Stimulated activated CD4-positive, alpha-beta T cell treated with anti-CD3 and anti-CD28 coated beads, TNF-alpha, amount 100 ng/mL, for 1 hour (primary cell): ENCODE measurements around the gene B4GALNT1.

Experiments used
- DNase-seq, 3 donors: peaks; one replicate each; pipeline ENCODE4 v3.0.0-alpha.2; 2020; ENCODE audit warnings: low read depth in 3 of 3, low spot score in 1 of 3

B4GALNT1 gene

GRCh38 chr12:57586832-57587429, 46.1 kb downstream of the B4GALNT1 start:
- DNase-seq: no peak

DNA sequence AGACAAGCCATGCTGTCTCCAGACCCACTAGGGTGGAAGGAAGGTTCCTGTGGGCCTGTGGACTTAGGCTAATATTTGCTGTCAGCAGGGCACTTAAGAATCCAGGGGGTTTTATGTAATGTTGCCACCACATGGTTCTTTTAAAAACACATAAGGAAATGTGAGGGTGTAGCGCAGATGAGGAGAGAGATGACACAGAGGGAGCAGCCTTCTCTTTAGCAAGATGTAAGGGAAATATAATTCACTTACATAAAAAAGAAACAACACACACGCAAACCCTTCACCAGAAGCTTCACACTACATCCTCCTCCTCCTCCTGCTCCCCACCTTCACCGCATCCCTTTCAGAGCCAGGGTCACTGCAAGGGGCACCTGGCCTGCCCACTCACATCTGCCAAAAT, 46.9 kb downstream of the B4GALNT1 start:
- no peak for DNase-seq

DNA sequence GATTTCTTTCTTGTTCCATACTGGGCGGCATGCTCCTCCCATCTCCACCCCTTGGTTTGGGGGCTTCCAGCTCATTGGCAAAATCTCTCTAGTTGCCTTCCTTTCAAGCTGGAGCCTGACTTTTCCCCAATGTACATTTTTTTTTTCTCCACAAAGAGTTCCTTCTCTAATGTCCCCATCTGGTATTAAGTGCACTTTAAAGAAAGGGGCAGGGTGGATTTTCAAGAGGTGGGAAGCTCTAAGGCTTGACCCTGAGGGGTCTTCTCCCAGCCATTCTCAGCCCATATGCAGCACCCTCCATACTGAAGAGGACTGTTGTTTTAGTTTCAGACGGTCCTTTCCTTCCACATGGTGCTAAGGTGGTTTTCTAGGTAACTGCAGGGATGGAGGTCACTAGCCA, 47.8 kb downstream of the B4GALNT1 start:
- DNase-seq: no peak

- no peak for DNase-seq
Observed at GRCh38 chr12:57584690-57585089, 48.3 kb downstream of the B4GALNT1 start.

DNA sequence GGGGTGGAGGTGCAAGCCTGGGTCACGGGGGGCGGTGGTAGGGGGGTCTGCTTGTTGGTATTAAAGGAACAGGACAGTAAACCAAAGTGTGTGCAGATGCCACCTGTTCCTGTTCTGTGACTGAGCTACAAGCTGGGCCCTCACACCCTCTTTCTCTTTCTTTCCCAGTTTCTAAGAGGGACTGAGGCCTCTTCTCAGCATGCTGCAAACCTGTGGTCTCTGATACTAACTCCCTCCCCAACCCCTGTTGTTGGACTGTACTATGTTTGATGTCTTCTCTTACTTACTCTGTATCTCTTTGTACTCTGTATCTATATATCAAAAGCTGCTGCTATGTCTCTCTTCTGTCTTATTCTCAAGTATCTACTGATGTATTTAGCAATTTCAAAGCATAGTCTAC, 49.0 kb downstream of the B4GALNT1 start:
- DNase-seq: no peak

GRCh38 chr12:57583008-57583831, 49.8 kb downstream of the B4GALNT1 start:
- peak; percentile 17 to 39 (median 36) for DNase-seq

DNA sequence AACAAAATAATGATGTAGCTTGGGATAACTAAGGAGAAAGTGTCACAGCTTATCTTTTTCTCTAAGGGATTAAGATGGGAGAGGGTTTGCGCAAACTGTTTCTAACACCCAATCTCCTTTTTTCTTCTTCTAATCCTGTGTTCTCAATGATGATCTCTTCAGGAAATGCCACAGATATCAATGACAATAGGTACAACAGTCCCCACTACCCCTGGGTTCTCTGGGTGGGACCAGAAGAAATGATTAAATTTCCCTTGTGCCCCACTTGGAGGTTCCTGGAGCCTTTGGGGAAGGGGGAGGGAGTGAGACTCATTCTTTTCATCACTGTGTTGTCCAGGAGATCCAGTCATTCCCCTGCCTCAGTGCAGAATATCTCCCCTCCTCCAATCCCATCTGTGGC, 50.6 kb downstream of the B4GALNT1 start:
- DNase-seq: no peak

GRCh38 chr12:57581802-57582201, 51.2 kb downstream of the B4GALNT1 start:
- DNase-seq: no peak

GRCh38 chr12:57580466-57580795, 52.6 kb downstream of the B4GALNT1 start:
- no peak for DNase-seq

GRCh38 chr12:57579677-57580465, 53.1 kb downstream of the B4GALNT1 start:
- DNase-seq: no peak

DNA sequence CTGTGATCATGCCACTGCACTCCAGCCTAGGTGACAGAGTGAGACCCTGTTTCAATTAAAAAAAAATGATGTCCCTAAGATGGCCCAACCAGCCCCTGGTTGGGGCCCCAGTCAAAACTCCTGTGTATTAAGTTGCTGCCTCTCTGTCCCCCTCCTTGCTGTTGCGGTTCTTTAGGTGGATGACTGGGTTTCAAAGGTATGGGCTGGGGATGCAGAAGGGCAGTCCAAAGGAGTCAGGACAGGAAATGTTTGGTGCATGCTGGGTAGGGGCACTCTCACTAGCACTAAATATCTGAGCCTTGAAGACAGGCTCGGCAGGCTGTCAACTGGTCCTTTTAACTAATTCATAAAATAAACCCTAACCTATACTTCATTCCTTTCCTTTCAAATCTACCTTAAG, 54.0 kb downstream of the B4GALNT1 start:
- no peak for DNase-seq

GRCh38 chr12:57577981-57578758, 54.8 kb downstream of the B4GALNT1 start:
- no peak for DNase-seq

GRCh38 chr12:57576613-57577160, 56.3 kb downstream of the B4GALNT1 start:
- DNase-seq: no peak
